Right lobe of liver (tissue), 6 donors: ENCODE results near the gene ANTXRL. TPM values are rescaled to one million over a fixed set of nuclear protein-coding genes. Genes with fewer than 3 reads are reported as not detected.
"Not testable (repeated sequence)": the region's sequence is repeated elsewhere in the genome, so short reads cannot be mapped to it uniquely, and the experiment has no call there.

Experiments used
- ATAC-seq, 4 donors: fragments of 200-7000 bp; cut with Tn5 transposase; one replicate each; pipeline ENCODE4 v1.9.1; 2020; ENCODE audit warnings: mild to moderate bottlenecking in 4 of 4, moderate library complexity in 4 of 4
- DNase-seq, 3 donors: peaks; one replicate each; pipeline ENCODE4 v3.0.0-alpha.2; 2020
- H3K27ac ChIP-seq, 3 donors: fragments of 200-600 bp; one replicate each; pipeline ENCODE4 v1.8.0; 2022
- H3K27me3 ChIP-seq, 2 donors: fragments of 200-600 bp; one replicate each; pipeline ENCODE4 v1.8.0; 2022
- H3K36me3 ChIP-seq, 4 donors: fragments of 200-600 bp; sonication (generic) in 1 of 4; one replicate each; pipeline versions ENCODE4 v1.5.1 to v1.8.0; 2017 to 2022; ENCODE audit warnings: control low read depth in 1 of 4
- H3K4me1 ChIP-seq, 4 donors: fragments of 200-600 bp; sonication (generic) in 1 of 4; one replicate each; pipeline versions ENCODE4 v1.5.1 to v1.8.0; 2017 to 2022; ENCODE audit warnings: control low read depth in 1 of 4
- H3K4me3 ChIP-seq, 3 donors: fragments of 200-600 bp; one replicate each; pipeline ENCODE4 v1.8.0; 2022
- H3K9me3 ChIP-seq, 4 donors: fragments of 200-600 bp; sonication (generic) in 1 of 4; one replicate each; pipeline versions ENCODE4 v1.5.1 to v1.8.0; 2017 to 2022; ENCODE audit warnings: control low read depth in 1 of 4
- CTCF ChIP-seq, 4 donors: fragments of 200-600 bp in 3 of 4; fragments of 450-650 bp in 1 of 4; IDR thresholded peaks; one replicate each; pipeline versions ENCODE4 v1.5.1 to v1.8.0; 2016 to 2022; ENCODE audit warnings: antibody characterized with exemption in 4 of 4, mild to moderate bottlenecking in 2 of 4
- POLR2A ChIP-seq: fragments of 450-650 bp; IDR thresholded peaks from one replicate; pipeline ENCODE4 v1.6.1; 2017; ENCODE audit warnings: antibody characterized with exemption, mild to moderate bottlenecking
- WGBS: methylation state at CpG from one replicate; pipeline ENCODE4 v1.1.6; 2018; ENCODE audit warnings: low coverage, low lambda C conversion rate; ENCODE audit not compliant: insufficient coverage; ENCODE audit errors: missing lambda C conversion rate; 5-methylcytosine and 5-hydroxymethylcytosine counted together
- intact Hi-C, 2 donors: fragments of 100-400 bp; cut with DNase I; formaldehyde crosslinking; loops; one replicate each; pipeline versions ENCODE4 v1.11.2 to v1.14.1; 2022
- total RNA-seq, 6 experiments: library from RNA; depleted of rRNA in 2 of 6; stranded (reverse); fragments of >200 nt in 2 of 6; fragmentation: NEBNext Ultra II Directional in 3 of 6; extraction: Animal tissue kit (Norgen Biotek cat#: 25700) in 3 of 6; gene quantifications; one replicate each; pipeline versions ENCODE4 v1.1.0 to v1.2.4, GENCODE V29; 2016 to 2023
- donor health status: DM: no; HTN: yes; CAD: no.
- donor health status: DM: no; HTN: no; CAD: no.
- donor health status: DM: no; HTN: no; CAD: no.
- donor health status: DM: no; HTN: yes; CAD: no.
- donor health status: DM: no; HTN: yes; CAD: no.

Gene ANTXRL
- total RNA-seq, 6 experiments from 2014 or later, result not detected

DNA sequence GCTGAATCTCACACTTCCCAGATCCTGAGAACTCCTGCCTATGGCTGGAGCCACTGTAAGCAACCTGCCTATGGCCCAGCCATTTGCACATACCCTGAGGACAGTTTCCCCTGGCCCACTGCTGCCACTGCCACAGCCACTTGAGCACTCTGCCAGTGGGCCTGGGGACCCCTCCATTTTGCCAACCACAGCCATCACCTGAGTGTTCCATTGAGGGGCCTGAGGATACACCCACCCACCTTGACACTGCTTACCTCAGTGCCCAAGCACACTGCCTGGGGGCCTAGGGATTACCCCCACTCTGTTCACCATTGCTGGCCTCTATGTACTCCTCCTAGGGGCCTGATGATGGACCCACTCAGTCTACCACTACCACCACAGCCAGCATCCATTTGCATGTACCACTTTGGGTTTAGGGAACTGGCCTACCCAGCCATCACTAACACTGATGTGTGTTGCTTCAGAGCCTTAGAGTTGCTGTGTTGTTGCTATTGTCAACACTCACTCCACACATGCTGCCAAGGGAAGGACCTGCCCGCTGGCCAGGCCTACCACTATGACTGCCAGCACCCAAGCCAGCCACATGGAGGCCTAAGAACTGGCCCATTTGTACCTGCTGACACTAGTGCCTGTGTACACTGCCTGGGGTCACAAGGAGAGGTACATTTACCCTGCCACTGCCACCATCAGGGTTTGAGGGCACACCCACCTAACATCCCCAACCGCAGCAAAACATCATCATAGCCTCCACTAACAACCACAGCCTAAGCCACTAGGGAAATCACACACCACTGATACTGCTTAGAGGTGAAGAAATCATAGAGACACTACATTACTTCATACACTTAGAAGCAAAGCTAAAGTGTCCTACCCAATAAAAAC, 45.9 kb upstream of the ANTXRL start:
- Histone ChIP-seq H3K27ac (no peak overlapping the region), H3K9me3 (no peaks in the 10 kb centered on the region), H3K27me3 (no peaks in the 10 kb centered on the region), H3K36me3 (no peaks in the 10 kb centered on the region), H3K4me3 (no peak overlapping the region), H3K4me1 (no peaks in the 10 kb centered on the region)
- TF ChIP-seq POLR2A (no peak), CTCF (IDR thresholded peaks at IDR 0.05) (no peak)
- ATAC-seq (peak in 1 of 4 donors; percentile 14), DNase-seq (peak in 1 of 3 donors; percentile 33)
- intact Hi-C loops, result no loop called here
- WGBS, result no CpG with 5 or more reads among the region's 2 CpGs

- no peaks in the 10 kb centered on the region for H3K4me1 ChIP-seq
- no peak for ATAC-seq
- 81% methylated on average over 7 of the region's 9 CpGs for WGBS
- no peak overlapping the region for H3K4me3 ChIP-seq
- H3K36me3 ChIP-seq, result no peaks in the 10 kb centered on the region
- no peak overlapping the region for H3K27ac ChIP-seq
- peak in 1 of 3 donors; percentile 37 for DNase-seq
- H3K27me3 ChIP-seq, result no peaks in the 10 kb centered on the region
- no peak for TF ChIP-seq POLR2A
- no peak for TF ChIP-seq CTCF (IDR thresholded peaks at IDR 0.05)
- intact Hi-C loops, result no loop called here
- no peaks in the 10 kb centered on the region for H3K9me3 ChIP-seq
Observed at GRCh38 chr10:46245381-46245900, 41.4 kb upstream of the ANTXRL start.

DNA sequence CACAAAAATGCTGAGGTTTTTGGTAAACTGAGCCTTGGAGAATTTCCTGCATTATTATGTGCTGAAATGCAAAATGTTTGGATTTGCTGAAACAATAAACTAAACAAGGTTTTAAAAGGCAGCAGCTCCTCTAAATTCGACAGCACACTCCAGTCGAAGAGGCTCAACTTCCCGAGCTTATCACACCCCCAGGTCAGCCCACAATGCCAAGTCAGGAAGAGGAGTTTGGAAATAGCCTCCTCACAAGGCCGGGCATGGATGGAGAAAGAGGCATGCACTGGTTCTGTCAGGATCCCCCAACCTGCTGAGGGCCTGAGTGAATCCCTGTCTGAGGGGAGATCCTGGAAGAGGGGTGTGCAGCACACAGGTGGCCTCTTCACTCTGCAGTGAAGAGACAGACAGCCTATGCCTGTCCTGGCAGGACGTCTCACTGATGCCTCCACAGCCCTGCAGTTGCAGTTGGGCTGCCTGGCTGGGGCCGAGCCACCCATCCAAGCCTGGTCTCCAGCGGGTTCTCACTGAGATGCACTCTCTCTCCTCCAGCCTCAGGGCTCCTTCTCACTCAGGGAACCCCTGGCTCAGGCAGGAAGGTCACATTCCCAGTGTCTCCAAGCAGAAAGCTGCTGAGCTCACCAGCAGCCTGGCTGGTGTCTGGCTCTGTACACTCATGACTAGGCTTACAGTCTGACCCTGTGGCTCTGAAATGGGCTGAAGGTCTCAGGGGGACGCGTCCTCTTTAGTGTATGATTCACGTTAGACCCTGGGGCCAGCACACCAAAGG, 40.2 kb upstream of the ANTXRL start:
- DNase-seq (peak in 1 of 3 donors; percentile 25), ATAC-seq (peak in 3 of 4 donors; percentile 10 to 34 (median 11))
- H3K27ac ChIP-seq, H3K27me3 ChIP-seq, H3K4me1 ChIP-seq, intact Hi-C loops, H3K4me3 ChIP-seq, H3K9me3 ChIP-seq, H3K36me3 ChIP-seq: not testable (repeated sequence)
- 53% methylated on average over 6 of the region's 10 CpGs for WGBS

DNA sequence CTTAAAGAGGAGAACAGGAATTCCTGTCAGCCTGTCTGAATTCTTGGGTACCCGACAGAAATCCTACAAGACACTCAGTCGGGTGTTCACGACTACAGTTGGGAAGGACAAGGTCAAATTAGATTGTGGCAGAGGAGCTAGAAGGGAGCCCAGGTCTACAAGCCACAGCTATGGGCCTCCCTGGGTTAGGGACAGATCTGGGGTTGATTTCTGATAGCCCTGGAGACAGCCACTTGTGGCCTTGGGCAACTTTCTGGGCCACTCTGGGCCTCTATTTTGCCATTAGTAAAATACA, 39.7 kb upstream of the ANTXRL start:
- no CpG with 5 or more reads among the region's 3 CpGs for WGBS
- H3K9me3 ChIP-seq, result no peaks in the 10 kb centered on the region
- H3K27ac ChIP-seq, result no peak overlapping the region
- H3K36me3 ChIP-seq, result no peaks in the 10 kb centered on the region
- TF ChIP-seq CTCF (IDR thresholded peaks at IDR 0.05) (no peak), POLR2A (no peak)
- DNase-seq (peak in 1 of 3 donors; percentile 17), ATAC-seq (no peak)
- no peak overlapping the region for H3K4me3 ChIP-seq
- intact Hi-C loops, result no loop called here
- H3K4me1 ChIP-seq, result no peaks in the 10 kb centered on the region
- H3K27me3 ChIP-seq, result no peaks in the 10 kb centered on the region
